A549 (cell line): ENCODE data around the gene MARCHF9. TPM values are rescaled to one million over a fixed set of nuclear protein-coding genes. Genes with fewer than 3 reads are reported as not detected.

ENCODE experiments used
- ATAC-seq, 2 experiments: fragments of 200-7000 bp in 1 of 2; fragments of >200 bp in 1 of 2; cut with Nextera tagmentation in 1 of 2; cut with Tn5 transposase in 1 of 2; 3 replicates each; pipeline versions ENCODE4 v1.8.0 to v1.9.1; 2018 to 2020; ENCODE audit warnings: mild to moderate bottlenecking in 1 of 2, moderate library complexity in 1 of 2
- CTCF ChIA-PET: fragments of 300-600 bp; sonication (Branson Sonifier 250); formaldehyde crosslinking; extraction: SDS; loops from one replicate; lab custom pipeline; 2021; ENCODE audit warnings: antibody characterized with exemption, inconsistent platforms; lab: Yijun Ruan, JAX
- POLR2A ChIA-PET: fragments of 350-600 bp; formaldehyde crosslinking; extraction: SDS; loops from one replicate; lab custom pipeline; 2021; ENCODE audit warnings: antibody characterized with exemption, inconsistent platforms; lab: Yijun Ruan, JAX
- DNase-seq, 2 experiments: peaks; one replicate each; pipeline versions ENCODE4 v3.0.0 to v3.0.0-alpha.2; 2011 to 2016; ENCODE audit warnings: low read depth in 1 of 2, low spot score in 1 of 2
- FAIRE-seq: peaks from 2 replicates; lab custom pipeline; 2011; peaks lifted over from hg19 to GRCh38; lab: Jason Lieb, UNC
- H3K27ac ChIP-seq, 2 experiments: fragments of >200 bp; sonication (Bioruptor Twin); formaldehyde crosslinking; 3 replicates each; pipeline ENCODE4 v1.5.1; 2016 to 2017
- H3K4me1 ChIP-seq: fragments of >200 bp; sonication (Bioruptor Twin); formaldehyde crosslinking; 3 replicates; pipeline ENCODE4 v1.6.1; 2016
- H3K4me2 ChIP-seq: fragments of >200 bp; sonication (Bioruptor Twin); formaldehyde crosslinking; 3 replicates; pipeline ENCODE4 v1.6.1; 2016
- H3K4me3 ChIP-seq: fragments of >200 bp; sonication (Bioruptor Twin); formaldehyde crosslinking; 3 replicates; pipeline ENCODE4 v1.5.1; 2016
- H3K9me3 ChIP-seq: fragments of >200 bp; sonication (Bioruptor Twin); formaldehyde crosslinking; 3 replicates; pipeline ENCODE4 v1.6.1; 2016
- BCL3 ChIP-seq: fragments of >200 bp; sonication (Bioruptor Twin); formaldehyde crosslinking; IDR thresholded peaks from 3 replicates; pipeline ENCODE4 v1.6.1; 2016
- BHLHE40 ChIP-seq: IDR thresholded peaks from 2 replicates; pipeline ENCODE4 v1.6.1; 2012; ENCODE audit warnings: low read depth, low read length, inconsistent platforms
- CHD2 ChIP-seq: fragments of 150-350 bp; IDR thresholded peaks from 2 replicates; pipeline ENCODE4 v1.6.1; 2014; ENCODE audit warnings: low read length; ENCODE audit not compliant: partially characterized antibody
- E2F6 ChIP-seq: IDR thresholded peaks from 2 replicates; pipeline ENCODE4 v1.6.1; 2012; ENCODE audit warnings: low read depth, borderline replicate concordance
- EHF ChIP-seq: fragments of 250-450 bp; sonication (Bioruptor Pico); IDR thresholded peaks from 2 replicates; pipeline ENCODE4 v1.5.0; 2020; ENCODE audit warnings: mild to moderate bottlenecking
- EP300 ChIP-seq, 2 experiments: fragments of >200 bp; sonication (Bioruptor Twin); formaldehyde crosslinking; IDR thresholded peaks; 2 replicates in 1 of 2; 3 replicates in 1 of 2; pipeline ENCODE4 v1.6.1; 2016 to 2017
- HDAC2 ChIP-seq: fragments of 200-600 bp; sonication (generic); IDR thresholded peaks from 2 replicates; pipeline ENCODE4 v1.6.1; 2016
- HOXB5 ChIP-seq: fragments of 250-450 bp; sonication (Bioruptor Pico); IDR thresholded peaks from 2 replicates; pipeline ENCODE4 v1.5.0; 2020; ENCODE audit warnings: mild to moderate bottlenecking, moderate library complexity
- JUN ChIP-seq, 2 experiments: fragments of >200 bp; sonication (Bioruptor Twin); formaldehyde crosslinking; IDR thresholded peaks; 2 replicates in 1 of 2; 3 replicates in 1 of 2; pipeline ENCODE4 v1.6.1; 2016 to 2017
- JUNB ChIP-seq: fragments of >200 bp; sonication (Bioruptor Twin); formaldehyde crosslinking; IDR thresholded peaks from 2 replicates; pipeline ENCODE4 v1.6.1; 2016
- PBX3 ChIP-seq: IDR thresholded peaks from 2 replicates; pipeline ENCODE4 v1.6.1; 2012
- PHF8 ChIP-seq: fragments of 200-600 bp; sonication (generic); IDR thresholded peaks from 2 replicates; pipeline ENCODE4 v1.6.1; 2016; ENCODE audit warnings: low read depth, mild to moderate bottlenecking, antibody characterized with exemption, moderate library complexity, borderline replicate concordance
- RARB ChIP-seq: fragments of 250-450 bp; sonication (Bioruptor Pico); IDR thresholded peaks from 2 replicates; pipeline ENCODE4 v1.8.0; 2021; ENCODE audit warnings: mild to moderate bottlenecking, moderate library complexity
- RFX5 ChIP-seq: fragments of 450-650 bp; IDR thresholded peaks from 2 replicates; pipeline ENCODE4 v1.7.1; 2014; ENCODE audit warnings: antibody characterized with exemption, mild to moderate bottlenecking, moderate library complexity
- RNF2 ChIP-seq: fragments of 200-600 bp; sonication (generic); IDR thresholded peaks from 2 replicates; pipeline ENCODE4 v1.6.1; 2016; ENCODE audit warnings: low read depth, mild to moderate bottlenecking, antibody characterized with exemption, moderate library complexity, borderline replicate concordance
- TFCP2L1 ChIP-seq: fragments of 250-450 bp; sonication (Bioruptor Pico); IDR thresholded peaks from 2 replicates; pipeline ENCODE4 v1.5.0; 2021; ENCODE audit warnings: mild to moderate bottlenecking
- TP53 ChIP-seq: fragments of 250-450 bp; sonication (Bioruptor Pico); IDR thresholded peaks from 2 replicates; pipeline ENCODE4 v1.5.0; 2021; ENCODE audit warnings: mild to moderate bottlenecking, moderate library complexity
- USF2 ChIP-seq: fragments of 450-650 bp; IDR thresholded peaks from 2 replicates; pipeline ENCODE4 v1.6.1; 2014; ENCODE audit warnings: antibody characterized with exemption
- ZC3H11A ChIP-seq: fragments of 450-650 bp; IDR thresholded peaks from 2 replicates; pipeline ENCODE4 v1.6.1; 2014; ENCODE audit warnings: antibody characterized with exemption, mild to moderate bottlenecking
- WGBS: methylation state at CpG from one replicate; pipeline ENCODE4 v1.1.6; 2017; ENCODE audit errors: missing lambda C conversion rate; 5-methylcytosine and 5-hydroxymethylcytosine counted together
- polyA minus RNA-seq: library from RNA; depleted of rRNA, polyadenylated mRNA; stranded (reverse); fragments of >200 nt; gene quantifications from 2 replicates; pipeline ENCODE4 v1.2.3, GENCODE V29; 2011; rRNA and poly(A)+ RNA removed
- polyA plus RNA-seq, 4 experiments: library from polyadenylated mRNA; depleted of rRNA in 3 of 4; stranded (reverse); fragments of >200 nt; fragmentation: RNase III in 1 of 4; extraction: RNeasy Plus Mini Kit Qiagen cat#74134 plus additional on column Dnase treatment in 1 of 4; gene quantifications; 2 replicates in 3 of 4; 3 replicates in 1 of 4; pipeline ENCODE4 v1.2.3, GENCODE V29; 2011 to 2017
- TF ChIP-seq, protein P1 (sequence below): fragments of 250-450 bp; sonication (Bioruptor Pico); IDR thresholded peaks from 2 replicates; pipeline ENCODE4 v1.5.0; 2020; ENCODE audit warnings: low read depth, mild to moderate bottlenecking, moderate library complexity

MARCHF9 gene, protein sequence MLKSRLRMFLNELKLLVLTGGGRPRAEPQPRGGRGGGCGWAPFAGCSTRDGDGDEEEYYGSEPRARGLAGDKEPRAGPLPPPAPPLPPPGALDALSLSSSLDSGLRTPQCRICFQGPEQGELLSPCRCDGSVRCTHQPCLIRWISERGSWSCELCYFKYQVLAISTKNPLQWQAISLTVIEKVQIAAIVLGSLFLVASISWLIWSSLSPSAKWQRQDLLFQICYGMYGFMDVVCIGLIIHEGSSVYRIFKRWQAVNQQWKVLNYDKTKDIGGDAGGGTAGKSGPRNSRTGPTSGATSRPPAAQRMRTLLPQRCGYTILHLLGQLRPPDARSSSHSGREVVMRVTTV
- polyA plus RNA-seq (2011; rRNA removed) (7.2 and 8.4 TPM in 2 replicates), polyA plus RNA-seq (2017; fragmentation: RNase III; extraction: RNeasy Plus Mini Kit Qiagen cat#74134 plus additional on column Dnase treatment) (4.7 to 6.8 TPM (median 5.9 TPM) in 3 replicates), polyA minus RNA-seq (7.7 and 9.8 TPM in 2 replicates)
- 4.5 and 5.5 TPM in 2 replicates for polyA plus RNA-seq (2012; cell fraction: cytosol; rRNA removed)
- 7.2 and 7.3 TPM in 2 replicates for polyA plus RNA-seq (2012; cell fraction: nucleus; rRNA removed)

DNA sequence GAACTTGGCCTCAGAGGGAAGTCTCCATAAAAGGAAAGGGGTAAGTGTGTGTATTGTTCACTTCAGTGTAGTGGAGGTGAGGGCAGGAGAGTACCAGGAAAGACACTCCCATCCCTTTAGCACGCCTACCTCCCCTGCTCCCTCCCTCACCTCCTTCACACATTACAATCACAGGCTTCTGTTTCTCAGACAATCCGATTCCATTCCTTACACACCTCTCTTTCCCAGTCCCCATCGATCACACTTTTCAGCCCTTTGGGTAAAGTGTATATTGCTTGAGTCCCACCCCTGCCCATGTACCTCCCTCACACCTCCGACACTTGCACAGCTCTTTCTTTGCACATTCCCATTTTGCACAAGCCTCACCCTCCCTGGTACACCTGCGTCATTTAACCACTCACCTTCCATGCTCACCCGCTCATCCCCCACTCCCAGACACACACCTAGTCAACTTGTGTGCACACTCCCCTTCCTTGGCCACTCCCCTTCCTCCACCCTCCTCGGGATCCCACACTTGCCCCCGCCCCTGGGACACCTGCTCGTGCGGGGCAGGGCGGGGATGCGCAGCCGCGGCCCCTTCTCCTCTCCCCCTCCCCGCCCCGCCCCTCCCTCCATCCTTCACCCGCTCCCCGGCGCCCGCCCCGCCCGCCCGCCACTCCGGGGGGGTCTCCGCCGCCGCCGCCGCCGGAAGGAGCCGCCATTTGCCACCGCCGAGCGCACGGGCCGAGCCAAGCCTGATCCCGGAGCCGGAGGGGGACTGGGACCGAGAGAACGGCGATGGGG, at the start of gene MARCHF9:
Gene MARCHF9, plus strand, starts transcription at position 693 of the 783 bp plus-strand sequence. CDS start 426 bp downstream, outside the sequence.
- peak in 1 of 2 experiments; percentile 59 for DNase-seq
- H3K27ac ChIP-seq: peak within 1 kb of the TSS; percentile 71 to 94
- peak; percentile 21 to 32; a peak in 3 of 6 replicates for ATAC-seq
- no peaks in the 10 kb centered on the region for H3K9me3 ChIP-seq
- H3K4me2 ChIP-seq: peak within 1 kb of the TSS; percentile 99
- whole genome bisulfite sequencing: 7% methylated on average over 7 of the region's 41 CpGs
- CTCF ChIA-PET: interaction anchor here (1.2 to 4.1 kb wide), 3 partner anchors 13 to 162 kb away, joined by 3 to 117 read pairs (median 22); partner anchors contain the start of gene CYP27B1
- POLR2A ChIA-PET: no interaction called here
- no peak for TF ChIP-seq E2F6
- TF ChIP-seq TP53: no peak
- TF ChIP-seq JUN (IDR thresholded peaks at IDR 0.05): 0 out of 5 replicates have a peak, but pooled peaks of 1 of the 2 experiments have one; percentile 25
- TF ChIP-seq ZC3H11A: no peak
- no peak for TF ChIP-seq BCL3
- H3K4me1 ChIP-seq: peaks cover 34% of the 10 kb centered on the region
- H3K4me3 ChIP-seq: peak within 1 kb of the TSS; percentile 77
- no peak for FAIRE-seq

DNA sequence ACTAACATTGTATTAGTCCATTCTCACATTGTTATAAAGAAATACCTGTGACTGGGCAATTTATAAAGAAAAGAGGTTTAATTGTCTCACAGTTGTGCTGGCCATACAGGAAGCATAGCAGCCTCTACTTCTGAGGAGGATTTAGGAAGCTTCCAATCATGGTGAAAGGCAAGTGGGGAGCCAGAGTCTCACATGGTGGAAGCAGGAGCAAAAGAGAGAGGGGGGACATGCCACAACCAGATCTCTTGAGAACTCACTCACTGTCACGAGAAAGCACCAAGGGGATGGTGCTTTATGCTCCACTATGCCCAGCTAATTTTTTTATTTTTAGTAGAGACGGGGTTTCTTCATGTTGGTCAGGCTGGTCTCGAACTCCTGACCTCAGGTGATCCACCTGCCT, 47.7 kb upstream of the MARCHF9 start:
- Histone ChIP-seq H3K4me3 (no peak overlapping the region), H3K4me2 (no peak overlapping the region), H3K4me1 (no peaks in the 10 kb centered on the region), H3K27ac (no peak overlapping the region), H3K9me3 (peaks cover 8% of the 10 kb centered on the region; the same call in 1 of the 3 replicates)
- DNase-seq (no peak), FAIRE-seq (no peak), ATAC-seq (no peak)
- CTCF ChIA-PET: interaction anchor here (0.9 to 4.7 kb wide), 4 partner anchors 13 to 124 kb away, joined by 3 to 26 read pairs (median 5); partner anchors contain the start of genes B4GALNT1 and OS9
- WGBS: 85% methylated on average over 3 of the region's 3 CpGs
- POLR2A ChIA-PET: interaction anchor here (0.7 kb wide), 1 partner anchor 220 kb away, joined by 3 read pairs; the partner anchor contains the start of gene MARS1
- TF ChIP-seq RFX5 (no peak), BCL3 (no peak), PHF8 (no peak), ZC3H11A (no peak), CHD2 (no peak), HDAC2 (no peak), JUN (IDR thresholded peaks at IDR 0.05) (no peak), RARB (CRISPR knock-in tag) (no peak), BHLHE40 (no peak), JUNB (no peak), USF2 (no peak), EHF (CRISPR knock-in tag) (no peak), PBX3 (no peak), RNF2 (no peak), HOXB5 (CRISPR knock-in tag) (no peak), EP300 (IDR thresholded peaks at IDR 0.05) (no peak), TFCP2L1 (no peak)
- TF ChIP-seq, protein P1, sequence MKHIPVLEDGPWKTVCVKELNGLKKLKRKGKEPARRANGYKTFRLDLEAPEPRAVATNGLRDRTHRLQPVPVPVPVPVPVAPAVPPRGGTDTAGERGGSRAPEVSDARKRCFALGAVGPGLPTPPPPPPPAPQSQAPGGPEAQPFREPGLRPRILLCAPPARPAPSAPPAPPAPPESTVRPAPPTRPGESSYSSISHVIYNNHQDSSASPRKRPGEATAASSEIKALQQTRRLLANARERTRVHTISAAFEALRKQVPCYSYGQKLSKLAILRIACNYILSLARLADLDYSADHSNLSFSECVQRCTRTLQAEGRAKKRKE: no peak
